ENCODE measurements around the gene CAMSAP1. TPM values are rescaled to one million over a fixed set of nuclear protein-coding genes. Genes with fewer than 3 reads are reported as not detected.

CAMSAP1 gene
- total RNA-seq, 4 donors from 2014 or later, result 11.8 to 23.4 (median 19.9) TPM

GRCh38 chr9:135764731-135765130 is 142.6 kb downstream of the CAMSAP1 start:
- H3K36me3 ChIP-seq, result no peaks in the 10 kb centered on the region
- DNase-seq, result no peak
- no peaks in the 10 kb centered on the region for H3K27me3 ChIP-seq
- no peak overlapping the region for H3K27ac ChIP-seq
- intact Hi-C loops (cut with DNase I), result no loop called here
- no peaks in the 10 kb centered on the region for H3K9me3 ChIP-seq
- TF ChIP-seq CTCF (IDR thresholded peaks at IDR 0.05), result no peak
- no peak for TF ChIP-seq POLR2A (IDR thresholded peaks at IDR 0.05)
- H3K4me1 ChIP-seq, result no peaks in the 10 kb centered on the region
- WGBS, 2 donors, result 85 to 93% methylated on average over 7 to 18 of the region's 19 CpGs
- no peak overlapping the region for H3K4me3 ChIP-seq (replicated peaks in 1 of 3)

- Histone ChIP-seq H3K36me3 (no peaks in the 10 kb centered on the region), H3K27me3 (no peaks in the 10 kb centered on the region), H3K27ac (no peak overlapping the region), H3K9me3 (no peaks in the 10 kb centered on the region), H3K4me3 (replicated peaks in 1 of 3) (no peak overlapping the region), H3K4me1 (no peaks in the 10 kb centered on the region)
- TF ChIP-seq CTCF (IDR thresholded peaks at IDR 0.05) (no peak), POLR2A (IDR thresholded peaks at IDR 0.05) (no peak)
- 87 to 91% methylated on average over 24 of the region's 24 CpGs for WGBS, 2 donors
- DNase-seq, result no peak
- intact Hi-C loops (cut with DNase I), result no loop called here
These were observed 143.5 kb downstream of the CAMSAP1 start for GRCh38 chr9:135763716-135764446.

- DNase-seq, result no peak
- Histone ChIP-seq H3K4me3 (replicated peaks in 1 of 3) (no peak overlapping the region), H3K9me3 (no peaks in the 10 kb centered on the region), H3K27ac (no peak overlapping the region), H3K27me3 (no peaks in the 10 kb centered on the region), H3K4me1 (no peaks in the 10 kb centered on the region), H3K36me3 (no peaks in the 10 kb centered on the region)
- TF ChIP-seq CTCF (IDR thresholded peaks at IDR 0.05) (no peak), POLR2A (IDR thresholded peaks at IDR 0.05) (no peak)
- 68 to 85% methylated on average over 3 to 4 of the region's 13 CpGs for WGBS, 2 donors
- intact Hi-C loops (cut with DNase I), result no loop called here
These were observed 144.4 kb downstream of the CAMSAP1 start for GRCh38 chr9:135762921-135763320.

GRCh38 chr9:135761845-135762168 is 145.5 kb downstream of the CAMSAP1 start:
- no peak overlapping the region for H3K27ac ChIP-seq
- no peaks in the 10 kb centered on the region for H3K36me3 ChIP-seq
- H3K27me3 ChIP-seq, result no peaks in the 10 kb centered on the region
- no peak overlapping the region for H3K4me3 ChIP-seq (replicated peaks in 1 of 3)
- TF ChIP-seq POLR2A (IDR thresholded peaks at IDR 0.05) (no peak), CTCF (IDR thresholded peaks at IDR 0.05) (no peak)
- DNase-seq, result no peak
- H3K4me1 ChIP-seq, result no peaks in the 10 kb centered on the region
- H3K9me3 ChIP-seq, result no peaks in the 10 kb centered on the region
- intact Hi-C loops (cut with DNase I), result no loop called here
- 88 to 90% methylated on average over 14 to 16 of the region's 16 CpGs for WGBS, 2 donors

GRCh38 chr9:135761150-135761844 is 146.0 kb downstream of the CAMSAP1 start:
- WGBS, 2 donors, result 69 to 74% methylated on average over 19 of the region's 20 CpGs
- no peak for DNase-seq
- Histone ChIP-seq H3K27me3 (no peaks in the 10 kb centered on the region), H3K4me3 (replicated peaks in 1 of 3) (no peak overlapping the region), H3K4me1 (no peaks in the 10 kb centered on the region), H3K36me3 (no peaks in the 10 kb centered on the region), H3K9me3 (no peaks in the 10 kb centered on the region), H3K27ac (no peak overlapping the region)
- intact Hi-C loops (cut with DNase I), result no loop called here
- TF ChIP-seq POLR2A (IDR thresholded peaks at IDR 0.05), result no peak
- no peak for TF ChIP-seq CTCF (IDR thresholded peaks at IDR 0.05)
